Neural crest cell (in vitro differentiated cells): ENCODE results near the gene ARFGEF3. TPM values are rescaled to one million over a fixed set of nuclear protein-coding genes. Genes with fewer than 3 reads are reported as not detected.

Source experiments
- DNase-seq: peaks from one replicate; pipeline ENCODE4 v3.0.0; 2021; ENCODE audit warnings: low read depth, mixed read lengths, low spot score
- H3K27ac Mint-ChIP-seq: one replicate; pipeline ENCODE4 v1.8.0; 2021; ENCODE audit warnings: mild to moderate bottlenecking, mixed read lengths; ENCODE audit not compliant: unreplicated experiment
- H3K27me3 Mint-ChIP-seq: 2 replicates; pipeline ENCODE4 v1.8.0; 2021; ENCODE audit warnings: low read depth, mild to moderate bottlenecking, mixed read lengths
- H3K36me3 Mint-ChIP-seq: 2 replicates; pipeline ENCODE4 v1.8.0; 2021; ENCODE audit warnings: low read depth, mild to moderate bottlenecking, mixed read lengths
- H3K4me1 Mint-ChIP-seq: 2 replicates; pipeline ENCODE4 v1.8.0; 2021; ENCODE audit warnings: mixed read lengths
- H3K4me3 Mint-ChIP-seq: one replicate; pipeline ENCODE4 v1.8.0; 2021; ENCODE audit warnings: mild to moderate bottlenecking, mixed read lengths
- H3K9me3 Mint-ChIP-seq: 2 replicates; pipeline ENCODE4 v1.8.0; 2021; ENCODE audit warnings: mixed read lengths
- CTCF ChIP-seq: fragments of 200-600 bp; sonication (generic); conservative IDR thresholded peaks from 2 replicates; pipeline ENCODE4 v1.5.0; 2021; ENCODE audit warnings: antibody characterized with exemption, mild to moderate bottlenecking
- total RNA-seq: library from RNA; stranded (reverse); gene quantifications from 2 replicates; pipeline ENCODE4 v1.2.1, GENCODE V29; 2021

ARFGEF3 gene
- total RNA-seq, 1 donor from 2014 or later = 0.30 TPM

- H3K27ac Mint-ChIP-seq = no peak overlapping the region
- DNase-seq = no peak
- no peaks in the 10 kb centered on the region for H3K4me1 Mint-ChIP-seq
- H3K9me3 Mint-ChIP-seq = no peaks in the 10 kb centered on the region
- TF ChIP-seq CTCF = no peak
- H3K4me3 Mint-ChIP-seq = no peak overlapping the region
- H3K36me3 Mint-ChIP-seq = no peaks in the 10 kb centered on the region
- H3K27me3 Mint-ChIP-seq = no peaks in the 10 kb centered on the region
Observed at GRCh38 chr6:138311268-138311667, 149.5 kb downstream of the ARFGEF3 start.

DNA sequence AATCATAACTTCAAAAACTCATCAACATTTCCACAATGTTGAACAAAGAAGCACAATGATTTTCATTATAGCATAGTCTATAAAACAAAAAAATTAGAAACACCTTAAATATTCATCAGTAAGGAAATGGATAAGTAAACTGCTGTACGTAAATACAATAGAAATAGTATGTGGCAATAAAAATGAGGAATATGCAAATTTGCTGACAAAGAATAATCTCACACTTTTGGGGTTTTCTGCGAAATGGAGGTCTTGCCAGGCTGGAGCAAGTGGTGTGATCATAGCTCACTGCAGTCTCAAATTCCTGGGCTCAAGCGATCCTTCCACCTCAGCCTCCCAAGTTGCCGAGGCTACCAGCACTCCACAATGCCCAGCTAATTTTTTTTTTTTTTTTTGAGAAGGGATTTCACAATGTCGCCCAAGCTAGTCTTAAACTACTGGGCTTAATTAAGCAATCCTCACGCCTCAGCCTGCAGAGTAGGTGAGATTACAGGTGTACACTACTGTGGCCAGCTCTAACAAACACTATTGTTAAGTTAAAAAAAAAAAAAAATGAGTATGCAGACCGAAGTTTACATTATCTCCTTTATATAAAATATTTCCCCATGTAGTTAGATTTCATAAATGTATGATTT, 157.1 kb downstream of the ARFGEF3 start:
- no peaks in the 10 kb centered on the region for H3K4me1 Mint-ChIP-seq

DNA sequence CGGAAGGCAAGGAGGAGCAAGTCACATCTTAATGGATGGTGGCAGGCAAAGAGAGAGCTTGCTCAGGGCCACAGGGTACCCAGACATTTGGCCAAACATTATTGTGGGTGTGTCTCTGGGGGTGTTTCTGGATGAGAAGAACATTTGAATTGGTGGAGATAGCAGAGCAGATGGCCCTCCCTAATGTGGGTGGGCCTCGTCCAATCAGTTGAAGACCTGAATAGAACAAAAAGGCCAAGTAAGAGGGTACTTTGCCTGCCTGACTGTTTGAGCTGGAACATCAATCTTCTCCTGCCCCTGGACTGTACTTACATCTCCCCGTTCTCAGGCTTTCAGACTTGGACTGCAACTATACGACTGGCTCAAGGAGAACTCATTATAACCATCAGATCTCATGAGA, 160.2 kb downstream of the ARFGEF3 start:
- peaks cover 3% of the 10 kb centered on the region for H3K9me3 Mint-ChIP-seq
- H3K36me3 Mint-ChIP-seq = peaks cover 3% of the 10 kb centered on the region
- no peak for TF ChIP-seq CTCF
- no peak overlapping the region for H3K27ac Mint-ChIP-seq
- peaks cover 5% of the 10 kb centered on the region for H3K27me3 Mint-ChIP-seq
- no peak for DNase-seq
- no peaks in the 10 kb centered on the region for H3K4me1 Mint-ChIP-seq
- H3K4me3 Mint-ChIP-seq = no peak overlapping the region

More for the DNA sequence above, 157.1 kb downstream of the ARFGEF3 start:
- H3K36me3 Mint-ChIP-seq = peaks cover 3% of the 10 kb centered on the region
- H3K4me3 Mint-ChIP-seq = no peak overlapping the region
- DNase-seq = no peak
- TF ChIP-seq CTCF = no peak
- no peak overlapping the region for H3K27ac Mint-ChIP-seq
- peaks cover 3% of the 10 kb centered on the region for H3K27me3 Mint-ChIP-seq
- H3K9me3 Mint-ChIP-seq = peaks cover 3% of the 10 kb centered on the region

- H3K4me3 Mint-ChIP-seq = no peak overlapping the region
- no peak overlapping the region for H3K27ac Mint-ChIP-seq
- H3K27me3 Mint-ChIP-seq = peaks cover 5% of the 10 kb centered on the region
- TF ChIP-seq CTCF = no peak
- DNase-seq = no peak
- peaks cover 3% of the 10 kb centered on the region for H3K36me3 Mint-ChIP-seq
- no peaks in the 10 kb centered on the region for H3K4me1 Mint-ChIP-seq
- peaks cover 3% of the 10 kb centered on the region for H3K9me3 Mint-ChIP-seq
Observed at GRCh38 chr6:138323821-138324220, 162.1 kb downstream of the ARFGEF3 start.

GRCh38 chr6:138328210-138328609, 166.5 kb downstream of the ARFGEF3 start:
- peaks cover 2% of the 10 kb centered on the region for H3K27me3 Mint-ChIP-seq
- no peaks in the 10 kb centered on the region for H3K4me1 Mint-ChIP-seq
- TF ChIP-seq CTCF = no peak
- H3K27ac Mint-ChIP-seq = no peak overlapping the region
- H3K9me3 Mint-ChIP-seq = no peaks in the 10 kb centered on the region
- H3K4me3 Mint-ChIP-seq = no peak overlapping the region
- no peak for DNase-seq
- no peaks in the 10 kb centered on the region for H3K36me3 Mint-ChIP-seq
